ENCODE results near the gene OPRM1.

GRCh38 chr6:154228521-154228905, 189.5 kb downstream of the OPRM1 start:
- TF ChIP-seq, protein P1, sequence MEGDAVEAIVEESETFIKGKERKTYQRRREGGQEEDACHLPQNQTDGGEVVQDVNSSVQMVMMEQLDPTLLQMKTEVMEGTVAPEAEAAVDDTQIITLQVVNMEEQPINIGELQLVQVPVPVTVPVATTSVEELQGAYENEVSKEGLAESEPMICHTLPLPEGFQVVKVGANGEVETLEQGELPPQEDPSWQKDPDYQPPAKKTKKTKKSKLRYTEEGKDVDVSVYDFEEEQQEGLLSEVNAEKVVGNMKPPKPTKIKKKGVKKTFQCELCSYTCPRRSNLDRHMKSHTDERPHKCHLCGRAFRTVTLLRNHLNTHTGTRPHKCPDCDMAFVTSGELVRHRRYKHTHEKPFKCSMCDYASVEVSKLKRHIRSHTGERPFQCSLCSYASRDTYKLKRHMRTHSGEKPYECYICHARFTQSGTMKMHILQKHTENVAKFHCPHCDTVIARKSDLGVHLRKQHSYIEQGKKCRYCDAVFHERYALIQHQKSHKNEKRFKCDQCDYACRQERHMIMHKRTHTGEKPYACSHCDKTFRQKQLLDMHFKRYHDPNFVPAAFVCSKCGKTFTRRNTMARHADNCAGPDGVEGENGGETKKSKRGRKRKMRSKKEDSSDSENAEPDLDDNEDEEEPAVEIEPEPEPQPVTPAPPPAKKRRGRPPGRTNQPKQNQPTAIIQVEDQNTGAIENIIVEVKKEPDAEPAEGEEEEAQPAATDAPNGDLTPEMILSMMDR (conservative IDR thresholded peaks at IDR 0.05): no peak
- TF ChIP-seq ZFX (IDR thresholded peaks at IDR 0.05): no peak
